HG03378 (cell line): ENCODE measurements around the gene NIBAN1.

Experiments used
- ATAC-seq: cut with Tn5 transposase; IDR thresholded peaks from one replicate; pipeline ENCODE4 v1.9.1; 2021; ENCODE audit warnings: mild to moderate bottlenecking, moderate library complexity; ENCODE audit not compliant: unreplicated experiment

The NIBAN1 gene

GRCh38 chr1:184947497-184948256 is 26.6 kb downstream of the NIBAN1 start:
- ATAC-seq, result no peak

GRCh38 chr1:184945678-184946412 is 28.5 kb downstream of the NIBAN1 start:
- ATAC-seq, result peak; percentile 67

GRCh38 chr1:184945029-184945428 is 29.3 kb downstream of the NIBAN1 start:
- peak; percentile 69 for ATAC-seq

GRCh38 chr1:184943998-184944397 is 30.3 kb downstream of the NIBAN1 start:
- ATAC-seq, result no peak

GRCh38 chr1:184941735-184942134 is 32.6 kb downstream of the NIBAN1 start:
- ATAC-seq, result peak; percentile 61

- ATAC-seq, result no peak
Measured at GRCh38 chr1:184941410-184941733, 32.9 kb downstream of the NIBAN1 start.

GRCh38 chr1:184940694-184941409 is 33.5 kb downstream of the NIBAN1 start:
- no peak for ATAC-seq

- ATAC-seq, result no peak
Measured at GRCh38 chr1:184940226-184940625, 34.1 kb downstream of the NIBAN1 start.

- no peak for ATAC-seq
Measured at GRCh38 chr1:184937729-184938128, 36.6 kb downstream of the NIBAN1 start.

GRCh38 chr1:184935920-184936798 is 38.1 kb downstream of the NIBAN1 start:
- ATAC-seq, result no peak

GRCh38 chr1:184933944-184934343 is 40.4 kb downstream of the NIBAN1 start:
- ATAC-seq, result no peak

GRCh38 chr1:184932319-184932718 is 42.0 kb downstream of the NIBAN1 start:
- no peak for ATAC-seq

GRCh38 chr1:184931566-184931965 is 42.7 kb downstream of the NIBAN1 start:
- no peak for ATAC-seq

GRCh38 chr1:184930645-184931044 is 43.7 kb downstream of the NIBAN1 start:
- ATAC-seq, result no peak

GRCh38 chr1:184930232-184930631 is 44.1 kb downstream of the NIBAN1 start:
- ATAC-seq, result no peak

GRCh38 chr1:184929711-184930202 is 44.6 kb downstream of the NIBAN1 start:
- no peak for ATAC-seq

GRCh38 chr1:184928394-184928793 is 45.9 kb downstream of the NIBAN1 start:
- no peak for ATAC-seq
